Measurements from ENCODE around the gene SNX11.
"Not testable (repeated sequence)": the region's sequence is repeated elsewhere in the genome, so short reads cannot be mapped to it uniquely, and the experiment has no call there.

The SNX11 gene, protein sequence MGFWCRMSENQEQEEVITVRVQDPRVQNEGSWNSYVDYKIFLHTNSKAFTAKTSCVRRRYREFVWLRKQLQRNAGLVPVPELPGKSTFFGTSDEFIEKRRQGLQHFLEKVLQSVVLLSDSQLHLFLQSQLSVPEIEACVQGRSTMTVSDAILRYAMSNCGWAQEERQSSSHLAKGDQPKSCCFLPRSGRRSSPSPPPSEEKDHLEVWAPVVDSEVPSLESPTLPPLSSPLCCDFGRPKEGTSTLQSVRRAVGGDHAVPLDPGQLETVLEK

DNA sequence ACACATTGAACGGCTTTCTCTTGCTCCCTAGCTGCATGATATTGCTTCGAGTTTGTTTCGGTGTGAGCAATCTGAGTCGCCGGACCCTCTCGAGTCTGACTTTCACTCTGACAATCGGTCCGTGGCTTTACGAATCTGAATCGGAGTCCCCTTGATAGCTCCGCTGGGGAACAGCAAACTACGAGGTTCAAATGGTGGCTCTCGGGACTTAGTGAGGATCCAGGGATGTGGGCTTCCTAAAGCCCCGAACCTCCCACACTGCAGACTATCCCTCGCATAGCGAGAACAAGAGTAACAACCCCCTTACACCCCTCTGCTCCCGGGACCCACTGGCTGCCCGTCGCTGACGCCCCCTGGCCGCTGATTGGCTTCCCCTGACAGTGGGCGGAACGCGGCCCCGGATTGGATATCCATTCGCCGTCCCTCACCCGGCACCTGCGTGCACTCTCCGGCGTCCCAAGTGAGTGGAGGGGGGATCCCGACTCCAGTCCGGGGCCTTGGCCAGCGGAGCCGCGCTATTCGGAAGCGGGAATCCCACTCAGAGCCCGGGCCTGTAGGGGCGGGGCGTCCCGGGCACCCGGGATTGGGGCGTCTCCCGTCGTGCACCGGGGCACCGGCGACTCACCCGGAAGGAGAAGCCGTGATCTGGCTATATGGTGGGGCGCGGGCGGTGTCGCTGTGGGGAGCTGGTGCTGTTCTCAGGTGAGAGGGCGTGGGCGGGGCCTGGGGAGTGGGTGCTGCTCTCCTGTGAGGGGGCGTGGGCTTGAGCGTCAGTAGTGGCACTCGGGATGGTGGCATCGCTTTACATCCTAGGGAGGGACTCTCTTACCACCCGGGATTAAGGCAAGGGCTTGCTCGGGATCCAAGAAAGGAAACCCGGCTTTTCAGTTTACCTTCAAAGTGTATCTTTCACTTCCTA is at the start of gene SNX11:
SNX11 (plus strand) TSS at position 630 of the 919 bp plus-strand sequence. CDS start 4,278 bp downstream, outside the sequence.
- Histone ChIP-seq H3K36me3 (replicated peaks) (no peaks in the 10 kb centered on the region; the same call in 1 of the 2 replicates), H3K4me3 (peak within 1 kb of the TSS; percentile 85), H3K27me3 (ENCODE audit: low read depth) (no peaks in the 10 kb centered on the region), H3K4me1 (peaks cover 4% of the 10 kb centered on the region), H3K9me3 (peaks cover 2% of the 10 kb centered on the region; the same call in 1 of the 2 replicates)
- peak; percentile 93 to 96 for DNase-seq (ENCODE audit: low spot score in 2 of 2)
- in situ Hi-C loops (cut with MboI; ENCODE audit: low sequenced_read_pairs): no loop called here

DNA sequence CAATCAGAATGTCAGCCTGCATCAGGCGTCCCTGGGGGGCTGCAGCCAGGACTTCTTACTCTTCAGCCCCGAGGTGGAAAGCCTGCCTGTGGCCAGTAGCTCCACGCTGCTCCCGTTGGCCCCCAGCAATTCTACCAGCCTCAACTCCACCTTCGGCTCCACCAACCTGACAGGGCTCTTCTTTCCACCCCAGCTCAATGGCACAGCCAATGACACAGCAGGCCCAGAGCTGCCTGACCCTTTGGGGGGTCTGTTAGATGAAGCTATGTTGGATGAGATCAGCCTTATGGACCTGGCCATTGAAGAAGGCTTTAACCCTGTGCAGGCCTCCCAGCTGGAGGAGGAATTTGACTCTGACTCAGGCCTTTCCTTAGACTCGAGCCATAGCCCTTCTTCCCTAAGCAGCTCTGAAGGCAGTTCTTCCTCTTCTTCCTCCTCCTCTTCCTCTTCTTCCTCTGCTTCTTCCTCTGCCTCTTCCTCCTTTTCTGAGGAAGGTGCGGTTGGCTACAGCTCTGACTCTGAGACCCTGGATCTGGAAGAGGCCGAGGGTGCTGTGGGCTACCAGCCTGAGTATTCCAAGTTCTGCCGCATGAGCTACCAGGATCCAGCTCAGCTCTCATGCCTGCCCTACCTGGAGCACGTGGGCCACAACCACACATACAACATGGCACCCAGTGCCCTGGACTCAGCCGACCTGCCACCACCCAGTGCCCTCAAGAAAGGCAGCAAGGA is 49.0 kb upstream of the SNX11 start:
- Histone ChIP-seq H3K36me3 (replicated peaks) (peaks cover 78% of the 10 kb centered on the region), H3K4me3 (no peak overlapping the region), H3K9me3 (no peaks in the 10 kb centered on the region), H3K27me3 (ENCODE audit: low read depth) (no peaks in the 10 kb centered on the region), H3K4me1 (peaks cover 20% of the 10 kb centered on the region)
- DNase-seq (ENCODE audit: low spot score in 2 of 2): no peak
- in situ Hi-C loops (cut with MboI; ENCODE audit: low sequenced_read_pairs): no loop called here

DNA sequence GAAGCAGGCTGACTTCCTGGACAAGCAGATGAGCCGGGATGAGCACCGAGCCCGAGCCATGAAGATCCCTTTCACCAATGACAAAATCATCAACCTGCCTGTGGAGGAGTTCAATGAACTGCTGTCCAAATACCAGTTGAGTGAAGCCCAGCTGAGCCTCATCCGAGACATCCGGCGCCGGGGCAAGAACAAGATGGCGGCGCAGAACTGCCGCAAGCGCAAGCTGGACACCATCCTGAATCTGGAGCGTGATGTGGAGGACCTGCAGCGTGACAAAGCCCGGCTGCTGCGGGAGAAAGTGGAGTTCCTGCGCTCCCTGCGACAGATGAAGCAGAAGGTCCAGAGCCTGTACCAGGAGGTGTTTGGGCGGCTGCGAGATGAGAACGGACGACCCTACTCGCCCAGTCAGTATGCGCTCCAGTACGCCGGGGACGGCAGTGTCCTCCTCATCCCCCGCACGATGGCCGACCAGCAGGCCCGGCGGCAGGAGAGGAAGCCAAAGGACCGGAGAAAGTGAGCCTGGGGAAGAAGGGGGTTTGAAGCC is 48.4 kb upstream of the SNX11 start:
- peaks cover 78% of the 10 kb centered on the region for H3K36me3 ChIP-seq (replicated peaks)
- no peak overlapping the region for H3K4me3 ChIP-seq
- no peaks in the 10 kb centered on the region for H3K27me3 ChIP-seq (ENCODE audit: low read depth)
- H3K9me3 ChIP-seq: no peaks in the 10 kb centered on the region
- in situ Hi-C loops (cut with MboI; ENCODE audit: low sequenced_read_pairs): no loop called here
- peaks cover 17% of the 10 kb centered on the region for H3K4me1 ChIP-seq
- no peak for DNase-seq (ENCODE audit: low spot score in 2 of 2)

- Histone ChIP-seq H3K4me3 (no peak overlapping the region), H3K36me3 (replicated peaks) (peaks cover 86% of the 10 kb centered on the region)
- in situ Hi-C loops (cut with MboI; ENCODE audit: low sequenced_read_pairs): no loop called here
These were observed 47.3 kb upstream of the SNX11 start for GRCh38 chr17:48060249-48060648.

GRCh38 chr17:48062273-48062672 is 45.3 kb upstream of the SNX11 start:
- peaks cover 8% of the 10 kb centered on the region for H3K4me1 ChIP-seq
- DNase-seq (ENCODE audit: low spot score in 2 of 2): no peak
- H3K4me3 ChIP-seq: no peak overlapping the region
- H3K9me3 ChIP-seq: no peaks in the 10 kb centered on the region
- in situ Hi-C loops (cut with MboI; ENCODE audit: low sequenced_read_pairs): no loop called here
- H3K27me3 ChIP-seq (ENCODE audit: low read depth): no peaks in the 10 kb centered on the region
- H3K36me3 ChIP-seq (replicated peaks): peaks cover 82% of the 10 kb centered on the region

More at GRCh38 chr17:48060249-48060648, 47.3 kb upstream of the SNX11 start:
- Histone ChIP-seq H3K27me3 (ENCODE audit: low read depth) (no peaks in the 10 kb centered on the region), H3K4me1 (peaks cover 11% of the 10 kb centered on the region), H3K9me3 (no peaks in the 10 kb centered on the region)
- no peak for DNase-seq (ENCODE audit: low spot score in 2 of 2)

DNA sequence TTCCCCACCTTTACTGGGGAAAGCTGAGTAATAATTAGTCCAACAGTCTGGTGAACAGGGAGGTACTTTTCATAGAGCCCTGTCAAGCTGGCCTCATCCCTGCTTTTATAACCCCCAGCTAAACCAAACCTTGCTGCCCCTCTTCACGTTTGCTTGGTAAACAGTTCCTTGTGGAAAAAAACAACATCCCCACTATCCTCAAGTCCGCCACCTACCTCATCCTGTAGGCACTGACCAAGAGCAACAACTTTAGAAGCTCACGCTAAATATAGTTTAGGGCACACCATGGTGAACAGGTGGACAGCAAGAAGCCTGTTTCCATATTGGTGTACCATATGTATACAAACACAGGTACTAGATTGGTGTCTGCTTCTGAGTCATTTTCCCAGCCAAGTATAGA is 42.9 kb upstream of the SNX11 start:
- Histone ChIP-seq H3K9me3 (no peaks in the 10 kb centered on the region), H3K27me3 (ENCODE audit: low read depth) (no peaks in the 10 kb centered on the region), H3K36me3 (replicated peaks) (peaks cover 69% of the 10 kb centered on the region), H3K4me3 (no peak overlapping the region), H3K4me1 (peaks cover 8% of the 10 kb centered on the region)
- in situ Hi-C loops (cut with MboI; ENCODE audit: low sequenced_read_pairs): loop anchor here (5.0 kb wide), 1 partner anchor 37 kb away; no protein-coding TSS in a partner anchor
- DNase-seq (ENCODE audit: low spot score in 2 of 2): no peak

DNA sequence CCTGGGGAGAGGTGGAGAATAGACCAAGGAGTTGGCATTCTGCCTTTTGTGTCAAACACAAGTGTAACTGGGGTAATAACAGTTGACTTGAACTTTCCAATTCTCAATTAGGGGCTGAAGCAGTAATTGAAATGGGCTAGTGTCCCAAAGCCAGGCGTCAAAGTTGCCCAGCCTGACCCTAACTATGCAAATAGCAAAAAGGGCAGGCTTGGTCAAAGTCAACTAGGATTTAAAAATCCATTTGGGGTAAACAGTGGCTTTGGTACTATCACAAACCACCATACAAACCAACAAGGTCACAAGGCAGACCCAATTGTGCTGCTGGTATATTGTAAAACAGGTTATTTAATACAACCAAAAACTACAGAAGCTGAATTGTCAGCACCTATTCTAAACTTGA is 41.4 kb upstream of the SNX11 start:
- no peak for DNase-seq (ENCODE audit: low spot score in 2 of 2)
- in situ Hi-C loops (cut with MboI; ENCODE audit: low sequenced_read_pairs): loop anchor here (5.0 kb wide), 1 partner anchor 39 kb away; no protein-coding TSS in a partner anchor
- Histone ChIP-seq H3K27me3 (ENCODE audit: low read depth) (no peaks in the 10 kb centered on the region), H3K4me3 (no peak overlapping the region), H3K36me3 (replicated peaks) (peaks cover 73% of the 10 kb centered on the region), H3K4me1 (peaks cover 8% of the 10 kb centered on the region), H3K9me3 (no peaks in the 10 kb centered on the region)

- Histone ChIP-seq H3K9me3 (no peaks in the 10 kb centered on the region), H3K4me1 (peaks cover 8% of the 10 kb centered on the region), H3K36me3 (replicated peaks) (peaks cover 74% of the 10 kb centered on the region), H3K4me3 (no peak overlapping the region), H3K27me3 (ENCODE audit: low read depth) (no peaks in the 10 kb centered on the region)
- in situ Hi-C loops (cut with MboI; ENCODE audit: low sequenced_read_pairs): loop anchor here (5.0 kb wide), 1 partner anchor 39 kb away; no protein-coding TSS in a partner anchor
- no peak for DNase-seq (ENCODE audit: low spot score in 2 of 2)
These were observed 40.9 kb upstream of the SNX11 start for GRCh38 chr17:48066656-48067055.

DNA sequence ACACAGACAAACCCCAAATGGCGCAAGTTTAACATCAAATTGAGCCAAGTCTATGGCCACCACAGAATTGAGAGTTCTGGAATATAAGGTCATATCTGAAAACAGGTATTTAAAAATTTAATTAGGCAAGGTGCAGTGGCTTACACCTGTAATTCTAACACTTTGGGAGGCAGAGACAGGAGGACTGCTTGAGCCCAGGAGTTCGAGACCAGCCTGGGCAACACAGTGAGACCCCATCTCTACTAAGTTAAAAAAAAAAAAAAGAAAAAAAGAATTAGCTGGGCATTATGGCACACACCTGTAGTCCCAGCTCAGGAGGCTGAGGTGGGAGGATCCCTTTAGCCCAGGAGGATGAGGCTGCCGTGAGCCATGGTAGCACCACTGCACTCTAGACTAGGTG is 40.3 kb upstream of the SNX11 start:
- in situ Hi-C loops (cut with MboI; ENCODE audit: low sequenced_read_pairs): loop anchor here (5.0 kb wide), 1 partner anchor 40 kb away; no protein-coding TSS in a partner anchor
- Histone ChIP-seq H3K4me3 (no peak overlapping the region), H3K9me3 (no peaks in the 10 kb centered on the region), H3K4me1 (peaks cover 8% of the 10 kb centered on the region), H3K36me3 (replicated peaks) (peaks cover 71% of the 10 kb centered on the region), H3K27me3 (ENCODE audit: low read depth) (no peaks in the 10 kb centered on the region)
- no peak for DNase-seq (ENCODE audit: low spot score in 2 of 2)

DNA sequence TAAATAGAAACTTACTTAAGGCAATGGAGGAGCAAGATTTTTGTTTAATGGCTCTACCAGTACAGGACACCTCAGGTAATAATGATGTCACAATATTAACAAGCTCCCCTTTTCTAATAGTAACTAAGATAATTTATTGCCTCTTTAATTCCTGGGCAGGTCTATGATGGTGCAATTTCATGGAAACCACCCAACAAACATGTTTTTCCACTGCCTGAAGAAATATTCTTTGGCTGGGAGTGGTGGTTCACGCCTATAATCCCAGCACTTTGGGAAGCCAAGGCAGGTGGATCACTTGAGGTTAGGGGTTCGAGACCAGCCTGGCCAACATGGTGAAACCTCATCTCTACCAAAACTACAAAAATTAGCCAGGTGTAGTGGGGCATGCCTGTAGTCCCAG is 39.8 kb upstream of the SNX11 start:
- H3K4me1 ChIP-seq; H3K27me3 ChIP-seq (ENCODE audit: low read depth); DNase-seq (ENCODE audit: low spot score in 2 of 2); H3K9me3 ChIP-seq; H3K4me3 ChIP-seq: not testable (repeated sequence)
- peaks cover 71% of the 10 kb centered on the region for H3K36me3 ChIP-seq (replicated peaks)
- in situ Hi-C loops (cut with MboI; ENCODE audit: low sequenced_read_pairs): loop anchor here (5.0 kb wide), 1 partner anchor 41 kb away; no protein-coding TSS in a partner anchor

- Histone ChIP-seq H3K4me1 (peaks cover 8% of the 10 kb centered on the region), H3K36me3 (replicated peaks) (peaks cover 72% of the 10 kb centered on the region), H3K4me3 (no peak overlapping the region), H3K27me3 (ENCODE audit: low read depth) (no peaks in the 10 kb centered on the region), H3K9me3 (no peaks in the 10 kb centered on the region)
- no peak for DNase-seq (ENCODE audit: low spot score in 2 of 2)
- in situ Hi-C loops (cut with MboI; ENCODE audit: low sequenced_read_pairs): loop anchor here (5.0 kb wide), 1 partner anchor 41 kb away; no protein-coding TSS in a partner anchor
These were observed 39.0 kb upstream of the SNX11 start for GRCh38 chr17:48068491-48068961.

- Histone ChIP-seq H3K27me3 (ENCODE audit: low read depth) (no peaks in the 10 kb centered on the region), H3K36me3 (replicated peaks) (peaks cover 68% of the 10 kb centered on the region), H3K4me1 (peaks cover 8% of the 10 kb centered on the region), H3K9me3 (no peaks in the 10 kb centered on the region), H3K4me3 (no peak overlapping the region)
- in situ Hi-C loops (cut with MboI; ENCODE audit: low sequenced_read_pairs): no loop called here
- no peak for DNase-seq (ENCODE audit: low spot score in 2 of 2)
These were observed 37.4 kb upstream of the SNX11 start for GRCh38 chr17:48070195-48070594.

DNA sequence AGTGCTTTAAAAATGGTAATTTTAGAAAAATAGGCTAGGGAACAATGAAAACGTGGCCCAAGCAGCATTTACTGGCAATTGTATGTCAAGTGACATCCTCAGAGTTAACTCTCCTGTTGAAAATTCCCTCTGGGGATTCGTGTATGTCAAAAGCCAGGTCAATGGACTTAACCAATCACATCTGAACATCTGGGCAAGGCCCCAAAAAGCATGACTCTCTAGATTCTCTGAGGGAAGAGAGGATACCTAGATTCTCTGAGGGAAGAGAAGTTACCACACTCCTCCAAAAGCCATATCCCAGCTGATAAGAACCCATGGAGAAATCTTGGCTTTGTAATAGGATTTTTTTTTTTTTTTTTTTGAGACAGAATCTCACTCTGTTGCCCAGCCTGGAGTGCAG is 35.9 kb upstream of the SNX11 start:
- Histone ChIP-seq H3K27me3 (ENCODE audit: low read depth) (no peaks in the 10 kb centered on the region), H3K36me3 (replicated peaks) (peaks cover 75% of the 10 kb centered on the region), H3K9me3 (no peaks in the 10 kb centered on the region), H3K4me1 (peaks cover 2% of the 10 kb centered on the region), H3K4me3 (no peak overlapping the region)
- in situ Hi-C loops (cut with MboI; ENCODE audit: low sequenced_read_pairs): no loop called here
- DNase-seq (ENCODE audit: low spot score in 2 of 2): no peak
